Tibial artery (tissue), 4 donors: Measurements from ENCODE around the gene HDAC7.

Experiments
- DNase-seq, 2 donors: peaks; one replicate each; pipeline ENCODE4 v3.0.0-alpha.2; 2019
- H3K27ac ChIP-seq, 2 donors: fragments of 200-600 bp; sonication (generic) in 1 of 2; 1 replicate in 1 of 2; 2 replicates in 1 of 2; pipeline ENCODE4 v1.5.1; 2018 to 2019; ENCODE audit warnings: mild to moderate bottlenecking in 1 of 2
- H3K27me3 ChIP-seq, 2 donors: fragments of 200-600 bp; sonication (generic) in 1 of 2; one replicate each; pipeline versions ENCODE4 v1.5.1 to v1.6.0; 2016 to 2019
- H3K36me3 ChIP-seq, 3 donors: fragments of 200-600 bp; sonication (generic) in 2 of 3; one replicate each; pipeline ENCODE4 v1.5.1; 2016 to 2019; ENCODE audit warnings: mild to moderate bottlenecking in 2 of 3
- H3K4me1 ChIP-seq, 4 donors: fragments of 200-600 bp; sonication (generic) in 2 of 4; 1 replicate in 3 of 4; 2 replicates in 1 of 4; pipeline ENCODE4 v1.5.1; 2016 to 2019
- H3K4me3 ChIP-seq, 2 donors: fragments of 200-600 bp; sonication (generic) in 1 of 2; 1 replicate in 1 of 2; 2 replicates in 1 of 2; pipeline ENCODE4 v1.5.1; 2018 to 2019; ENCODE audit warnings: mild to moderate bottlenecking in 2 of 2
- H3K9me3 ChIP-seq, 3 donors: fragments of 200-600 bp; sonication (generic) in 1 of 3; one replicate each; pipeline ENCODE4 v1.5.1; 2016 to 2019
- CTCF ChIP-seq, 2 experiments: fragments of 200-600 bp in 1 of 2; fragments of 450-650 bp in 1 of 2; IDR thresholded peaks; one replicate each; pipeline ENCODE4 v1.5.1; 2017 to 2019; ENCODE audit warnings: antibody characterized with exemption in 2 of 2, mild to moderate bottlenecking in 1 of 2, moderate library complexity in 1 of 2
- intact Hi-C: fragments of 100-400 bp; cut with DNase I; formaldehyde crosslinking; loops from one replicate; pipeline ENCODE4 v1.15.0; 2023; ENCODE audit warnings: low total_unique reads

HDAC7 gene

DNA sequence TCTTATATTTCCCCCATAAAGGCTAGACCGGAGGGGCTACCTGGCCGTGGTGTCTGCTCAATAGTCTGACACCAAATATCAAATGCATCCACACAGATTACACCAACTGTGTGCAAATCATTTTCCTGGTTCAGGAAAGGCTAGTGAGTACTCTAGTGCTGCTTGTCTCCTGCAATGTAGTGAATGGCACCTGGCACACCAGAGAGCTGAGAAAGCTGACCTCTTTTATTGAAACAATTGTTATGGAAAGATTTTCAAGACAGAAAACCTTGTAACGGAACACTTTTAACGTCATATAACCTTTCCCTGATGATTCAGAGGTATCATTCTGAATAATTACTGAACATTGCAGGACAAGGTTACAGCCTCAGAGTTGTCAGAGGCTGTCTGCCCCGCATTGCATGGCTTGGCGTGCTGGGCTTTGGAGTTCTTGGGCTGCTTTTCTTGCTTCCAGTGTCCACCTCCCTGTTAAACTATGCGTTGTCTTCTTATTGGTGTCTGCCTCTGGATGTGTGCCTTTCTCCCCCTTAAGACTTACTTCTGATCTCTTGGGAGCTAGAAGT, 40.7 kb upstream of the HDAC7 start:
- DNase-seq: peak in 1 of 2 donors; percentile 11
- intact Hi-C loops: no loop called here
- Histone ChIP-seq H3K4me1 (no peaks in the 10 kb centered on the region), H3K27ac (no peak overlapping the region), H3K36me3 (peaks cover 0 to 30% (median 0%) of the 10 kb centered on the region in 3 donors), H3K27me3 (no peaks in the 10 kb centered on the region), H3K9me3 (no peaks in the 10 kb centered on the region), H3K4me3 (no peak overlapping the region)
- TF ChIP-seq CTCF (IDR thresholded peaks at IDR 0.05): no peak

GRCh38 chr12:47858511-47859266, 39.0 kb upstream of the HDAC7 start:
- no peak for TF ChIP-seq CTCF (IDR thresholded peaks at IDR 0.05)
- no peaks in the 10 kb centered on the region for H3K4me1 ChIP-seq
- no peak overlapping the region for H3K27ac ChIP-seq
- H3K9me3 ChIP-seq: no peaks in the 10 kb centered on the region
- H3K27me3 ChIP-seq: no peaks in the 10 kb centered on the region
- intact Hi-C loops: no loop called here
- no peak overlapping the region for H3K4me3 ChIP-seq
- peak in 1 of 2 donors; percentile 51 for DNase-seq
- peaks cover 0 to 30% (median 0%) of the 10 kb centered on the region in 3 donors for H3K36me3 ChIP-seq

DNA sequence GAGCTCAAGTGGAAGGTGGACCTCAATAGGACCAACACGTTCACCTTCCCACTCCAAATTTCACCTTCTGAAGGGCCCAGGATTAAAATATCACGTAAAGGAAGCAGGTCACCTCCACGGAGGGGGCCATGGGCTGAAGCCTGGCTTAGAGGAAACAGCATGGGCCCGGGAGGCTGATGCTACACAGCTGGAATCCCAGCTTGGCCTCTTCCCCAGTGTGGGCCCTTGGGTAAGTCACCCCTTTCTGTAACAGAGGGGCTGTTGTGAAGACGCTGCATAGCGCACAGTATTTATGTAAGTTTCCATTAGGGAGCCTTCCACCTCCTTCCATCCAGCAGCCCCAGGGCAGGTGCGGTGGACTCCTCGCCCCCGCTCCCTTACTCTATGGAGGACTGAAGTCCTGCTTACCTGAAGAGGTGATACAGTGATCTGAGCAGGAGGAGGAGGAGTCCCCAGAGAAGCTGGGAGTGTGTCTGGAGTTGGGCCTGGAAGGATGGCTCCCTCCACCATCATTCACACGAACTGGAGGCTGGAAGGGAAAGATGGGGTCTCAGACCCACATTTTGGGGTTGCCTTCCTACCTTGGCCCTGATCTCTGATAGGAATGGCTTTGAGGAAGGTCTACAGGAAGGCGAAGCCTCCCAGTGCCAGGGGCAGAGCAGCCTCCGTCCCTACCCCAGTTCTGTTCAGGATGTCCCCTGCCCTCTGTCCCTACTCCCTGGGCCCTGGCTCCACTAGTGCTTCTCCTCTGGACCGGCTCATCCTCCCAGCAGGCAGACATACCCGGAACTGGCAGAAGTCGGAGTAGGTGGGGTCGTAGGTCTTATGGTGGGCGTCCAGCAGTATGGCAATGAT, 37.2 kb upstream of the HDAC7 start:
- no peaks in the 10 kb centered on the region for H3K27me3 ChIP-seq
- intact Hi-C loops: no loop called here
- peaks cover 0 to 25% (median 0%) of the 10 kb centered on the region in 3 donors for H3K36me3 ChIP-seq
- H3K27ac ChIP-seq: no peak overlapping the region
- H3K4me1 ChIP-seq: peaks cover 0 to 9% (median 2%) of the 10 kb centered on the region in 4 donors
- no peak overlapping the region for H3K4me3 ChIP-seq
- H3K9me3 ChIP-seq: no peaks in the 10 kb centered on the region
- no peak for TF ChIP-seq CTCF (IDR thresholded peaks at IDR 0.05)
- peak in 1 of 2 donors; percentile 44 for DNase-seq

GRCh38 chr12:47856094-47856493, 36.4 kb upstream of the HDAC7 start:
- no peaks in the 10 kb centered on the region for H3K27me3 ChIP-seq
- peaks cover 0 to 11% (median 3%) of the 10 kb centered on the region in 4 donors for H3K4me1 ChIP-seq
- no peak overlapping the region for H3K4me3 ChIP-seq
- no peak overlapping the region for H3K27ac ChIP-seq
- no peak for DNase-seq
- H3K9me3 ChIP-seq: no peaks in the 10 kb centered on the region
- peaks cover 0 to 24% (median 0%) of the 10 kb centered on the region in 3 donors for H3K36me3 ChIP-seq
- intact Hi-C loops: no loop called here
- TF ChIP-seq CTCF (IDR thresholded peaks at IDR 0.05): no peak

DNA sequence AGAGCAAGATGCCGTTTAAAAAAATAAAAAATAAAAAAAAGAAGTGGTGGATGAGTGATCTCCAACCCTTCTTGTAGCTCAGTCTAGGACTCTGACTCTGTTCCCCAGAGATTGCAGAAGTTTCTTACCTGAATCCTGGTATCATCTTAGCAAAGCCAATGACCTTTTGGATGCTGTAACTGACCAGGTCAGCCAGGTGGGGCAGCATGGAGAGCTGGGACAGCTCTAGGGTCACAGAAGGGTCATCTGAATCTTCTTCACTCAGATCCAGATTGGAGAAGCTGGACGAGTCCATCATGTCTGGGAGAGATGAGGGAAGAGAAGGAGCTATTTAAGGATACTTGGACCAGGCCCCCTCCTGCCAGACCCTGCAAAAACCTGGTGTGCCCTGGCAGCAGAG, 35.8 kb upstream of the HDAC7 start:
- no peaks in the 10 kb centered on the region for H3K27me3 ChIP-seq
- peaks cover 0 to 30% (median 0%) of the 10 kb centered on the region in 3 donors for H3K36me3 ChIP-seq
- H3K9me3 ChIP-seq: no peaks in the 10 kb centered on the region
- H3K4me3 ChIP-seq: no peak overlapping the region
- H3K4me1 ChIP-seq: peaks cover 0 to 11% (median 3%) of the 10 kb centered on the region in 4 donors
- H3K27ac ChIP-seq: no peak overlapping the region
- intact Hi-C loops: no loop called here
- TF ChIP-seq CTCF (IDR thresholded peaks at IDR 0.05): no peak
- DNase-seq: peak in 1 of 2 donors; percentile 17
